HepG2 (cell line): ENCODE data around the gene GPC6. TPM values are rescaled to one million over a fixed set of nuclear protein-coding genes. Genes with fewer than 3 reads are reported as not detected.
A peak's percentile ranks its signal among the peaks of the same experiment; 100 is the strongest.

Source experiments
- ARID5B ChIP-seq: IDR thresholded peaks from 2 replicates; pipeline ENCODE4 v1.4.0; 2020; ENCODE audit warnings: mild to moderate bottlenecking, missing genetic modification reagents
- NR2F1 ChIP-seq, 2 experiments: fragments of 450-650 bp in 1 of 2; formaldehyde crosslinking in 1 of 2; IDR thresholded peaks; 2 replicates each; pipeline versions ENCODE4 v1.5.0 to v1.6.1; 2016 to 2020; ENCODE audit warnings: mild to moderate bottlenecking in 1 of 2, missing compliant biosample characterization in 1 of 2, missing genetic modification reagents in 1 of 2, moderate library complexity in 1 of 2
- POGZ ChIP-seq: sonication (generic); formaldehyde crosslinking; IDR thresholded peaks from 2 replicates; pipeline ENCODE4 v1.4.0; 2020; ENCODE audit warnings: mild to moderate bottlenecking, missing genetic modification reagents
- PTBP1 ChIP-seq: fragments of 200-400 bp; formaldehyde crosslinking; IDR thresholded peaks from 2 replicates; pipeline ENCODE4 v1.6.1; 2018; ENCODE audit warnings: low read length, low read depth; ENCODE audit not compliant: poor library complexity, severe bottlenecking
- RNF2 ChIP-seq: fragments of 450-650 bp; conservative IDR thresholded peaks from 2 replicates; pipeline ENCODE4 v1.6.1; 2016; ENCODE audit warnings: low read depth
- SALL1 ChIP-seq: sonication (generic); formaldehyde crosslinking; IDR thresholded peaks from 2 replicates; pipeline ENCODE4 v1.8.0; 2022; ENCODE audit warnings: mild to moderate bottlenecking, missing genetic modification reagents
- ZKSCAN8 ChIP-seq: IDR thresholded peaks from 2 replicates; pipeline ENCODE4 v1.6.1; 2016; ENCODE audit warnings: borderline replicate concordance, missing genetic modification reagents, missing compliant biosample characterization
- ZNF24 ChIP-seq: fragments of 450-650 bp; IDR thresholded peaks from 2 replicates; pipeline ENCODE4 v1.6.1; 2017; ENCODE audit warnings: antibody characterized with exemption, mild to moderate bottlenecking
- ZNF282 ChIP-seq: fragments of 450-650 bp; IDR thresholded peaks from 2 replicates; pipeline ENCODE4 v1.6.1; 2018; ENCODE audit not compliant: partially characterized antibody
- ZNF496 ChIP-seq: sonication (generic); formaldehyde crosslinking; IDR thresholded peaks from 2 replicates; pipeline ENCODE4 v1.8.1; 2023; ENCODE audit warnings: mild to moderate bottlenecking, moderate library complexity, missing genetic modification reagents; ENCODE audit not compliant: insufficient replicate concordance
- ZNF773 ChIP-seq: sonication (generic); formaldehyde crosslinking; IDR thresholded peaks from 2 replicates; pipeline ENCODE4 v1.4.0; 2020; ENCODE audit warnings: missing genetic modification reagents, borderline replicate concordance
- polyA plus RNA-seq, 8 experiments: library from polyadenylated mRNA; depleted of rRNA in 3 of 8; stranded (reverse) in 7 of 8; unstranded in 1 of 8; fragments of >200 nt; fragmentation: Illumina TruSeq in 4 of 8; extraction: Trizol in 4 of 8; gene quantifications; 2 replicates each; pipeline versions ENCODE4 v1.2.1 to v1.2.3, GENCODE V29; 2011 to 2016; ENCODE audit warnings: low read depth in 4 of 8, missing spikeins in 1 of 8, mixed read lengths in 1 of 8; ENCODE audit not compliant: insufficient read depth in 1 of 8
- total RNA-seq, 5 experiments: library from RNA; depleted of rRNA; stranded (reverse); fragments of >200 nt; fragmentation: Illumina TruSeq; extraction: Trizol; gene quantifications; 2 replicates each; pipeline ENCODE4 v1.2.3, GENCODE V29; 2016; ENCODE audit warnings: low read depth in 1 of 5
- TF ChIP-seq, protein P1 (sequence below): IDR thresholded peaks from 2 replicates; pipeline ENCODE4 v1.6.1; 2016; ENCODE audit warnings: low read depth
- TF ChIP-seq, protein P2 (sequence below): sonication (generic); formaldehyde crosslinking; IDR thresholded peaks from one replicate; pipeline ENCODE4 v1.5.1; 2020; ENCODE audit warnings: mild to moderate bottlenecking, missing genetic modification reagents; ENCODE audit errors: not compliant biosample characterization
- TF ChIP-seq, protein P3 (sequence below): sonication (generic); formaldehyde crosslinking; IDR thresholded peaks from 2 replicates; pipeline ENCODE4 v1.4.0; 2020; ENCODE audit warnings: missing genetic modification reagents

The GPC6 gene
- total and polyA plus RNA-seq, 2 of the 13 experiments (the other 11 are each of a cell fraction or from before 2014, with no cell fraction given): 24.5 to 33.9 TPM

DNA sequence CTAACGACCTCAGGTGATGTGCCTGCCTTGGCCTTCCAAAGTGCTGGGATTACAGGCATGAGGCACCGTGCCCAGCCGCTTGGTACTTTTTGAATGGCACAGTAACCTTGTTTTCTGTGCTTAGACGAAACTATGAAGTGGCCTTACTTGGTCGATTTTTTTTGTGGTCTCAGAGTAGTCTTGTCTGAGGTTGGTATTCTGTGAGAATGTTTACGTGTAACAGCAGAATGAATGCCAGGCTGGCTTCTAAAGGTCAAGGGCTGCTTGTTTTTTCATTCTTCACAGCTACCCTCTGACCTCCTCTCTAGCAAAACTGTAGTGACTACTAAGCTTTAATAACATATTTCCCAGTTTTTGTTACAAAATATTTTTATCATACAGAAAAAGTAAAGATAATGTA lies 313.3 kb downstream of the GPC6 start (continued):
- TF ChIP-seq POGZ (CRISPR knock-in tag) (peak; percentile 55; the same call in 1 of the 2 replicates), ARID5B (CRISPR knock-in tag) (peak; percentile 66), ZNF282 (no peak), ZNF24 (peak; percentile 43; the same call in 1 of the 2 replicates), PTBP1 (no peak), ZNF496 (CRISPR knock-in tag) (no peak), ZNF773 (CRISPR knock-in tag) (no peak), RNF2 (no peak), ZKSCAN8 (no peak), SALL1 (CRISPR knock-in tag) (peak; percentile 33), NR2F1 (CRISPR knock-in tag; IDR thresholded peaks at IDR 0.05) (peak; percentile 67 to 84; a peak in 3 of 4 replicates)
- TF ChIP-seq, protein P1, sequence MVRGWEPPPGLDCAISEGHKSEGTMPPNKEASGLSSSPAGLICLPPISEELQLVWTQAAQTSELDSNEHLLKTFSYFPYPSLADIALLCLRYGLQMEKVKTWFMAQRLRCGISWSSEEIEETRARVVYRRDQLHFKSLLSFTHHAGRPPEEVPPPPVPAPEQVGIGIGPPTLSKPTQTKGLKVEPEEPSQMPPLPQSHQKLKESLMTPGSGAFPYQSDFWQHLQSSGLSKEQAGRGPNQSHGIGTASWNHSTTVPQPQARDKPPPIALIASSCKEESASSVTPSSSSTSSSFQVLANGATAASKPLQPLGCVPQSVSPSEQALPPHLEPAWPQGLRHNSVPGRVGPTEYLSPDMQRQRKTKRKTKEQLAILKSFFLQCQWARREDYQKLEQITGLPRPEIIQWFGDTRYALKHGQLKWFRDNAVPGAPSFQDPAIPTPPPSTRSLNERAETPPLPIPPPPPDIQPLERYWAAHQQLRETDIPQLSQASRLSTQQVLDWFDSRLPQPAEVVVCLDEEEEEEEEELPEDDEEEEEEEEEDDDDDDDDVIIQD (CRISPR knock-in tag): peak; percentile 87; the same call in 1 of the 2 replicates
- TF ChIP-seq, protein P2, sequence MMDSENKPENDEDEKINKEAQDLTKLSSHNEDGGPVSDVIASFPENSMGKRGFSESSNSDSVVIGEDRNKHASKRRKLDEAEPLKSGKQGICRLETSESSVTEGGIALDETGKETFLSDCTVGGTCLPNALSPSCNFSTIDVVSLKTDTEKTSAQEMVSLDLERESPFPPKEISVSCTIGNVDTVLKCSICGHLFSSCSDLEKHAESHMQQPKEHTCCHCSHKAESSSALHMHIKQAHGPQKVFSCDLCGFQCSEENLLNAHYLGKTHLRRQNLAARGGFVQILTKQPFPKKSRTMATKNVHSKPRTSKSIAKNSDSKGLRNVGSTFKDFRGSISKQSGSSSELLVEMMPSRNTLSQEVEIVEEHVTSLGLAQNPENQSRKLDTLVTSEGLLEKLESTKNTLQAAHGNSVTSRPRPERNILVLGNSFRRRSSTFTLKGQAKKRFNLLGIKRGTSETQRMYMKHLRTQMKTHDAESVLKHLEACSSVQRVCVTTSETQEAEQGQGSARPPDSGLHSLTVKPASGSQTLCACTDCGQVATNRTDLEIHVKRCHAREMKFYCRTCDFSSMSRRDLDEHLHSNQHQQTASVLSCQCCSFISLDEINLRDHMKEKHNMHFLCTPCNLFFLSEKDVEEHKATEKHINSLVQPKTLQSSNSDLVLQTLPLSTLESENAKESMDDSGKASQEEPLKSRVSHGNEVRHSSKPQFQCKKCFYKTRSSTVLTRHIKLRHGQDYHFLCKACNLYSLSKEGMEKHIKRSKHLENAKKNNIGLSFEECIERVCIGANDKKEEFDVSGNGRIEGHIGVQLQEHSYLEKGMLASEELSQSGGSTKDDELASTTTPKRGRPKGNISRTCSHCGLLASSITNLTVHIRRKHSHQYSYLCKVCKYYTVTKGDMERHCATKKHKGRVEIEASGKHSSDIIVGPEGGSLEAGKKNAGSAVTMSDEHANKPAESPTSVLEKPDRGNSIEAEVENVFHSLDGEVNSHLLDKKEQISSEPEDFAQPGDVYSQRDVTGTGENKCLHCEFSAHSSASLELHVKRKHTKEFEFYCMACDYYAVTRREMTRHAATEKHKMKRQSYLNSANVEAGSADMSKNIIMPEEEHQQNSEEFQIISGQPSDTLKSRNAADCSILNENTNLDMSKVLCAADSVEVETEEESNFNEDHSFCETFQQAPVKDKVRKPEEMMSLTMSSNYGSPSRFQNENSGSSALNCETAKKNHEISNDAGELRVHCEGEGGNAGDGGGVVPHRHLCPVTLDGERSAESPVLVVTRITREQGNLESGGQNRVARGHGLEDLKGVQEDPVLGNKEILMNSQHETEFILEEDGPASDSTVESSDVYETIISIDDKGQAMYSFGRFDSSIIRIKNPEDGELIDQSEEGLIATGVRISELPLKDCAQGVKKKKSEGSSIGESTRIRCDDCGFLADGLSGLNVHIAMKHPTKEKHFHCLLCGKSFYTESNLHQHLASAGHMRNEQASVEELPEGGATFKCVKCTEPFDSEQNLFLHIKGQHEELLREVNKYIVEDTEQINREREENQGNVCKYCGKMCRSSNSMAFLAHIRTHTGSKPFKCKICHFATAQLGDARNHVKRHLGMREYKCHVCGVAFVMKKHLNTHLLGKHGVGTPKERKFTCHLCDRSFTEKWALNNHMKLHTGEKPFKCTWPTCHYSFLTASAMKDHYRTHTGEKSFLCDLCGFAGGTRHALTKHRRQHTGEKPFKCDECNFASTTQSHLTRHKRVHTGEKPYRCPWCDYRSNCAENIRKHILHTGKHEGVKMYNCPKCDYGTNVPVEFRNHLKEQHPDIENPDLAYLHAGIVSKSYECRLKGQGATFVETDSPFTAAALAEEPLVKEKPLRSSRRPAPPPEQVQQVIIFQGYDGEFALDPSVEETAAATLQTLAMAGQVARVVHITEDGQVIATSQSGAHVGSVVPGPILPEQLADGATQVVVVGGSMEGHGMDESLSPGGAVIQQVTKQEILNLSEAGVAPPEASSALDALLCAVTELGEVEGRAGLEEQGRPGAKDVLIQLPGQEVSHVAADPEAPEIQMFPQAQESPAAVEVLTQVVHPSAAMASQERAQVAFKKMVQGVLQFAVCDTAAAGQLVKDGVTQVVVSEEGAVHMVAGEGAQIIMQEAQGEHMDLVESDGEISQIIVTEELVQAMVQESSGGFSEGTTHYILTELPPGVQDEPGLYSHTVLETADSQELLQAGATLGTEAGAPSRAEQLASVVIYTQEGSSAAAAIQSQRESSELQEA: no peak
- TF ChIP-seq, protein P3, sequence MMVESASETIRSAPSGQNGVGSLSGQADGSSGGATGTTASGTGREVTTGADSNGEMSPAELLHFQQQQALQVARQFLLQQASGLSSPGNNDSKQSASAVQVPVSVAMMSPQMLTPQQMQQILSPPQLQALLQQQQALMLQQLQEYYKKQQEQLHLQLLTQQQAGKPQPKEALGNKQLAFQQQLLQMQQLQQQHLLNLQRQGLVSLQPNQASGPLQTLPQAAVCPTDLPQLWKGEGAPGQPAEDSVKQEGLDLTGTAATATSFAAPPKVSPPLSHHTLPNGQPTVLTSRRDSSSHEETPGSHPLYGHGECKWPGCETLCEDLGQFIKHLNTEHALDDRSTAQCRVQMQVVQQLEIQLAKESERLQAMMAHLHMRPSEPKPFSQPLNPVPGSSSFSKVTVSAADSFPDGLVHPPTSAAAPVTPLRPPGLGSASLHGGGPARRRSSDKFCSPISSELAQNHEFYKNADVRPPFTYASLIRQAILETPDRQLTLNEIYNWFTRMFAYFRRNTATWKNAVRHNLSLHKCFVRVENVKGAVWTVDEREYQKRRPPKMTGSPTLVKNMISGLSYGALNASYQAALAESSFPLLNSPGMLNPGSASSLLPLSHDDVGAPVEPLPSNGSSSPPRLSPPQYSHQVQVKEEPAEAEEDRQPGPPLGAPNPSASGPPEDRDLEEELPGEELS: peak; percentile 19; the same call in 1 of the 2 replicates
